HCT116 (cell line): ENCODE measurements around the gene METTL1. TPM values are rescaled to one million over a fixed set of nuclear protein-coding genes. Genes with fewer than 3 reads are reported as not detected.

Experiments used
- ATF3 ChIP-seq: IDR thresholded peaks from 2 replicates; pipeline ENCODE4 v1.6.1; 2012
- ELF1 ChIP-seq: IDR thresholded peaks from 2 replicates; pipeline ENCODE4 v1.6.1; 2012; ENCODE audit warnings: low read depth, borderline replicate concordance
- EZH2 ChIP-seq: fragments of 200-600 bp; sonication (generic); IDR thresholded peaks from 2 replicates; pipeline ENCODE4 v1.6.1; 2017; ENCODE audit warnings: antibody characterized with exemption, mixed run types
- FOSL1 ChIP-seq: IDR thresholded peaks from 2 replicates; pipeline ENCODE4 v1.6.1; 2012; ENCODE audit warnings: low read depth
- MAX ChIP-seq: IDR thresholded peaks from 2 replicates; pipeline ENCODE4 v1.6.1; 2012
- POLR2AphosphoS5 ChIP-seq: IDR thresholded peaks from 2 replicates; pipeline ENCODE4 v1.6.1; 2011; ENCODE audit warnings: mild to moderate bottlenecking, low read depth, low read length, moderate library complexity
- RAD21 ChIP-seq: IDR thresholded peaks from 2 replicates; pipeline ENCODE4 v1.6.1; 2012; ENCODE audit warnings: low read depth, mild to moderate bottlenecking
- REST ChIP-seq: IDR thresholded peaks from 2 replicates; pipeline ENCODE4 v1.6.1; 2012; ENCODE audit warnings: low read depth
- SP1 ChIP-seq: IDR thresholded peaks from 2 replicates; pipeline ENCODE4 v1.6.1; 2012; ENCODE audit warnings: low read depth
- ZFX ChIP-seq: fragments of 450-650 bp; IDR thresholded peaks from 2 replicates; pipeline ENCODE4 v1.6.1; 2017
- ZNF274 ChIP-seq: fragments of 200-500 bp; sonication (Bioruptor generic); IDR thresholded peaks from 2 replicates; pipeline ENCODE4 v1.6.1; 2014; ENCODE audit warnings: mild to moderate bottlenecking, low read depth, low read length, inconsistent platforms
- total RNA-seq: library from RNA; stranded (reverse); gene quantifications from one replicate; pipeline ENCODE4 v1.2.1, GENCODE V29; 2021; ENCODE audit not compliant: unreplicated experiment

Gene METTL1
- total RNA-seq, 1 experiment from 2014 or later, result 56.6 TPM

GRCh38 chr12:57736741-57737466 is 35.0 kb downstream of the METTL1 start (continued):
- TF ChIP-seq REST (no peak), MAX (no peak), ELF1 (no peak), ATF3 (no peak), RAD21 (no peak), ZNF274 (no peak), ZFX (no peak), FOSL1 (no peak), POLR2AphosphoS5 (no peak), SP1 (no peak), EZH2 (no peak)
